HUES6 (cell line): Measurements from ENCODE around the gene CAP2.

Experiments
- H3K27ac ChIP-seq: 2 replicates; pipeline ENCODE4 v1.7.0; 2013; ENCODE audit warnings: low read depth, mild to moderate bottlenecking, low read length, inconsistent platforms
- H3K27me3 ChIP-seq: 2 replicates; pipeline ENCODE4 v1.6.1; 2013; ENCODE audit warnings: low read length; ENCODE audit not compliant: control insufficient read depth, insufficient read depth
- H3K36me3 ChIP-seq: 2 replicates; pipeline ENCODE4 v1.6.1; 2013; ENCODE audit warnings: low read length; ENCODE audit not compliant: control insufficient read depth, insufficient read depth
- H3K4me1 ChIP-seq: 2 replicates; pipeline ENCODE4 v1.6.1; 2013; ENCODE audit warnings: low read length; ENCODE audit not compliant: control insufficient read depth, insufficient read depth
- H3K4me3 ChIP-seq: 2 replicates; pipeline ENCODE4 v1.5.1; 2013; ENCODE audit warnings: low read depth, low read length
- H3K9ac ChIP-seq: one replicate; pipeline ENCODE4 v1.6.1; 2013; ENCODE audit warnings: mild to moderate bottlenecking, low read length
- H3K9me3 ChIP-seq: 2 replicates; pipeline ENCODE4 v1.6.1; 2013; ENCODE audit warnings: low read depth, low read length; ENCODE audit not compliant: control insufficient read depth, insufficient read depth

The CAP2 gene

DNA sequence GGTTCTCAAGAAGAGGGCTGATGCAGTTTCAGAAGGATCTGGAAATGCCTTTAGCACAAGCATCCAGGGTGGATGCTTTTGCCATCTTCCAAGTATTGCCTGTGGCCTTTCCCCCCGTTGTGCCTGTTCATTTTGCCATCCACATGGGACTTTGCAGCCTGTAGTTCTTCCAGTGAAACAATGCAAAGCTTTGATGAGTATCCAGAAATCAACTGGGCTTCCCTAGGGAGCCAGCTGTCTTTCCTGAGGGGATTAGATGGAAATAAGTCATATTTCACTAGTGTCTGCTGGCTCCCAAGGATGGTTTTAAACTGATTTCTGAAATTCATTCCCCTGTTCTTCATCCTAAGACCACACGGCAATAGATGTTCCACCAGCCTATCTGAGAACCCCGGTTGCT is 63.3 kb downstream of the CAP2 start:
- Histone ChIP-seq H3K36me3 (no peaks in the 10 kb centered on the region; the same call in 1 of the 2 replicates), H3K9me3 (no peaks in the 10 kb centered on the region), H3K4me1 (peaks cover 11% of the 10 kb centered on the region), H3K27ac (no peak overlapping the region), H3K27me3 (no peaks in the 10 kb centered on the region), H3K4me3 (no peak overlapping the region), H3K9ac (no peak overlapping the region)

GRCh38 chr6:17457405-17457804 is 64.0 kb downstream of the CAP2 start:
- H3K9me3 ChIP-seq, result no peaks in the 10 kb centered on the region
- H3K27me3 ChIP-seq, result no peaks in the 10 kb centered on the region
- H3K27ac ChIP-seq, result no peak overlapping the region
- no peaks in the 10 kb centered on the region; the same call in 1 of the 2 replicates for H3K36me3 ChIP-seq
- H3K9ac ChIP-seq, result no peak overlapping the region
- no peak overlapping the region for H3K4me3 ChIP-seq
- H3K4me1 ChIP-seq, result peaks cover 11% of the 10 kb centered on the region

GRCh38 chr6:17457956-17458355 is 64.6 kb downstream of the CAP2 start:
- H3K36me3 ChIP-seq, result no peaks in the 10 kb centered on the region; the same call in 1 of the 2 replicates
- no peak overlapping the region for H3K9ac ChIP-seq
- no peak overlapping the region for H3K27ac ChIP-seq
- no peak overlapping the region for H3K4me3 ChIP-seq
- peaks cover 11% of the 10 kb centered on the region for H3K4me1 ChIP-seq
- no peaks in the 10 kb centered on the region for H3K27me3 ChIP-seq
- H3K9me3 ChIP-seq, result no peaks in the 10 kb centered on the region

- no peak overlapping the region for H3K27ac ChIP-seq
- no peak overlapping the region for H3K4me3 ChIP-seq
- peaks cover 11% of the 10 kb centered on the region for H3K4me1 ChIP-seq
- H3K36me3 ChIP-seq, result no peaks in the 10 kb centered on the region; the same call in 1 of the 2 replicates
- H3K27me3 ChIP-seq, result no peaks in the 10 kb centered on the region
- H3K9me3 ChIP-seq, result no peaks in the 10 kb centered on the region
- H3K9ac ChIP-seq, result no peak overlapping the region
Measured at GRCh38 chr6:17458966-17459365, 65.6 kb downstream of the CAP2 start.

DNA sequence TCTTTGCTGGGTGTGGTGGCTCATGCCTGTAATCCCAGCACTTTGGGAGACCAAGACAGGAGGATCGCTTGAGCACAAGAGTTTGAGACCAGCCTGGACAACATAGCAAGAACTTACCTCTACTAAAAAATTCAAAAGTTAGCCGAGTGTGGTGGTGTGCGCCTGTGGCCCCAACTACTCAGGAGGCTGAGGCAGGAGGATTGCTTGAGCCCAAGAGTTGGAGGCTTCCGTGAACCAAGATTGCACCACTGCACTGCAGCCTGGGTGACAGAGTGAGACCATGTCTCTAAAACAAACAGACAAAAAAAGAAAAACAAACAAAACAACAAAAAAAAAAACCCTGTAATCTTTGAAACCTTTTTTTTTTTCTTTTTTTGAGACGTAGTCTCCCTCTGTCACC is 67.5 kb downstream of the CAP2 start:
- peaks cover 10% of the 10 kb centered on the region; the same call in 1 of the 2 replicates for H3K36me3 ChIP-seq
- no peaks in the 10 kb centered on the region for H3K9me3 ChIP-seq
- no peak overlapping the region for H3K4me3 ChIP-seq
- H3K27me3 ChIP-seq, result no peaks in the 10 kb centered on the region
- H3K4me1 ChIP-seq, result no peaks in the 10 kb centered on the region
- H3K9ac ChIP-seq, result no peak overlapping the region
- no peak overlapping the region for H3K27ac ChIP-seq

DNA sequence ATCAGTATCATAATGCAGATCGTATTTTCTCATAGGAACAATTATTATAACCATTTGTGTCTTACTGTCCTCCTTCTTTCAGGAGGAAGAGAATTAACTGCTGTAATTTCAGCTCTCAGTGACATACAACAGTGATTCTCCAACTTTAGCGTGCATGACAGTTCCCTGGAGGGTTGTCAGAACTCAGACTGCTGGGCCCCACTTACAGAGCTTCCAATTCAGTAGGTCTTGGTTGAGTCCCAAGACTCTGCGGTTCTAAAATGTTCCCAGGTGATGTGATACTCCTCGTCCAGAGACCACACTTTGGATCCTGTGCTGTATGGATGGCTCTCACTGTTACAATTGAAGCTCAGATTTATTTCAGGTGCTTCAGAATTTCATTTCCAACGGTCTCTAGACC is 72.8 kb downstream of the CAP2 start:
- Histone ChIP-seq H3K36me3 (peaks cover 12% of the 10 kb centered on the region; the same call in 1 of the 2 replicates), H3K9ac (no peak overlapping the region), H3K27ac (no peak overlapping the region), H3K4me3 (no peak overlapping the region), H3K27me3 (no peaks in the 10 kb centered on the region), H3K4me1 (no peaks in the 10 kb centered on the region), H3K9me3 (no peaks in the 10 kb centered on the region)

GRCh38 chr6:17466707-17467106 is 73.3 kb downstream of the CAP2 start:
- H3K9ac ChIP-seq, result no peak overlapping the region
- no peaks in the 10 kb centered on the region for H3K9me3 ChIP-seq
- H3K4me1 ChIP-seq, result no peaks in the 10 kb centered on the region
- H3K27ac ChIP-seq, result no peak overlapping the region
- peaks cover 12% of the 10 kb centered on the region; the same call in 1 of the 2 replicates for H3K36me3 ChIP-seq
- no peak overlapping the region for H3K4me3 ChIP-seq
- no peaks in the 10 kb centered on the region for H3K27me3 ChIP-seq

DNA sequence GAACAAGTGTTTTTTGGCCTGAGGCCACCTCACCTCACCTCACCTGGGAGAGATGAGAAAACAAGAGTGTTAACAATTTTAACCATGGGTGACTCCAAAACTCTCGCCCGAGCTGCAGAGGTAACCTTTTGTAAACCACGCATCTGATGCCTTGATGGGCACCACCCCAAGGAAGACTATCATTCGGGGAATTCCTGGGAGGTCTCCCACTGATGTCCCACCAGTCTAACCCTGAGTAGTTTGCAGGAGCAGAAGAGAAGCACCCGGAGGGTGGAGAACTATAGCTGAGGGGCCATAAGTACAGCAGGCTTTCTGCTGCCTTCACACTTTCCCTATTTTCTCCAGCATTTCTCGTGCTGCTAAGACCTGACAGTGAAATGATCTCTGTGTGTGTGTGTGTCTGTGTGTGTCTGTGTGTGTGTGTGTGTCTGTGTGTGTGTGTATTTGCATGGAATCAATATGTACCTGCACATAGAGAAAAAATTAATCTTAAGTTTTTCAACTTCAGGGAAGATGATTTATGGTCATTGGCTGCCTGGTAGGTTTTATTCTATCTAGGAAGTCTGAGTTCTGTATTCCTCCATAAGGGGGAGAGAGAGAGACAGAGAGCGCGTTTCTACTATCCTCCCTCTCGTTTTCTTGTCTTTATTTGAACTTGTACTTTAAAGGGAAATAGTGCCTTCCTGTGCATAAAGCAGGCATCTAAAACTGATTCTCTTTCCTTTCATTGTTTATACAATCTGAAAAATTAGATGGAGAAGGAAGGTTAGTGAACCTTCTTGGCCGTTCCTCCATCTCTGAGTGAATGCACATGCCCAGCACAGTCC is 75.8 kb downstream of the CAP2 start:
- Histone ChIP-seq H3K27ac (no peak overlapping the region), H3K36me3 (peaks cover 12% of the 10 kb centered on the region; the same call in 1 of the 2 replicates)

GRCh38 chr6:17470202-17470937 is 77.0 kb downstream of the CAP2 start:
- Histone ChIP-seq H3K4me3 (no peak overlapping the region), H3K36me3 (peaks cover 6% of the 10 kb centered on the region; the same call in 1 of the 2 replicates), H3K9ac (no peak overlapping the region), H3K27me3 (no peaks in the 10 kb centered on the region), H3K27ac (no peak overlapping the region), H3K9me3 (no peaks in the 10 kb centered on the region), H3K4me1 (peaks cover 6% of the 10 kb centered on the region; the same call in 1 of the 2 replicates)

More for the DNA sequence above, 75.8 kb downstream of the CAP2 start:
- Histone ChIP-seq H3K9me3 (no peaks in the 10 kb centered on the region), H3K27me3 (no peaks in the 10 kb centered on the region), H3K4me1 (peaks cover 6% of the 10 kb centered on the region; the same call in 1 of the 2 replicates), H3K4me3 (no peak overlapping the region), H3K9ac (no peak overlapping the region)

GRCh38 chr6:17470938-17471327 is 77.5 kb downstream of the CAP2 start:
- H3K9ac ChIP-seq, result no peak overlapping the region
- H3K27me3 ChIP-seq, result no peaks in the 10 kb centered on the region
- H3K4me1 ChIP-seq, result peaks cover 6% of the 10 kb centered on the region; the same call in 1 of the 2 replicates
- H3K36me3 ChIP-seq, result peaks cover 1% of the 10 kb centered on the region; the same call in 1 of the 2 replicates
- H3K4me3 ChIP-seq, result no peak overlapping the region
- H3K27ac ChIP-seq, result no peak overlapping the region
- H3K9me3 ChIP-seq, result no peaks in the 10 kb centered on the region

DNA sequence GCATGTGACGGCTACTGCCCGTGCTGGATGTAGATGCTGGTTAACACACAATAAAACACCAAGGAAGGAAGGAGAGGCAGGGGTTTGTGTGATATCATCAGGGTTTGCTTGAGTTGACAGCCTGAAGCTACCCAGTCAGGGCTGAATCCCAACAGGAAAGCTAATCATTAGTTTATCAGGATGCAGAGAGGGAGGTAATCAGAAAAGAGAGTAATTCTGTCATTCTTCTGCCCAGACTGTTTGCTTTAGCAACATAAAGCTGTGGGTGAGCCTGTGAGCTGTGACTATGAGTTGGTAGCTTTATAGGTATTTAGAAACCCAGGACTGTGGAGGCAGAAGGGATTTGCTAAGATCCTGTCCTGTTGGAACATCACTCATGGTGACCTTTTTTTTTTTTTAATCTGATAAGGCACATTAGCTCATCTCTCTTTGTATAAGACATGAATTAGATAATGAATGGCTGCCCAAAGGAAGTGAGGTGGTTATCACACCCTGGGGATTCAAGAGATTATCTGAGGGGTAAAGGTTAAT is 79.3 kb downstream of the CAP2 start:
- no peak overlapping the region for H3K27ac ChIP-seq
- H3K27me3 ChIP-seq, result no peaks in the 10 kb centered on the region
- no peak overlapping the region for H3K4me3 ChIP-seq
- peaks cover 6% of the 10 kb centered on the region; the same call in 1 of the 2 replicates for H3K4me1 ChIP-seq
- no peak overlapping the region for H3K9ac ChIP-seq
- no peaks in the 10 kb centered on the region for H3K9me3 ChIP-seq
- H3K36me3 ChIP-seq, result no peaks in the 10 kb centered on the region
